ENCODE data around the gene WRAP73. TPM values are rescaled to one million over a fixed set of nuclear protein-coding genes. Genes with fewer than 3 reads are reported as not detected.
A peak's percentile ranks its signal among the peaks of the same experiment; 100 is the strongest.

The WRAP73 gene
- total RNA-seq, 1 donor from 2014 or later = 15.1 TPM

DNA sequence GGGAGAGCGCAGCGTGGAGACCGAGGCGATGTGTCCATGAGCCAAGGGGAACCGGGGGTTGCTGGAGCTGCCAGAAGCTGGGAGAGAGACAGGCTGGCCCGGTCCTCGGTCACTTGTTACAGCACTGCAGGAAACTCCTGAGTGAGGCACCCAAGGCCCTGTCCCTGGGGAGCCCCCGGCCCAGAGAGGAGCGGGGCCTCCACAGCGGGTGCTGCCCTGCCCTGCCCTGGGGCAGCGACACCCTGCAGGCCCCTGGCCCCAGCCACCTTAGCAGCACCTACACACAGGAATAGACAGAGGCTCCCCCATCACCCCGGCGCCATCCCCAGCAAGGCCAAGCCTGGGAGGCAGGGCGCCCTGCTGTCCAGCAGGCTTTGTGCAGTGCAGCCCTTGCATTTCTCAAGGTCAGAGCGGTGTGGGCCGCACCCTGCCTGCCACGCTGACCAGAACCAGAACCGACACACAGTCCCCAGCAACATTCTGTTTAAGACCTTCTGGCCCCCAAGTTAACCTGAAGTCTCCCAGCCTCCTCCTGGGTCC, 32.0 kb downstream of the WRAP73 start:
- DNase-seq (ENCODE audit: low spot score in 2 of 2) = no peak
- FAIRE-seq = no peak

GRCh38 chr1:3616861-3617260, 33.0 kb downstream of the WRAP73 start:
- FAIRE-seq = no peak
- DNase-seq (ENCODE audit: low spot score in 2 of 2) = no peak

DNA sequence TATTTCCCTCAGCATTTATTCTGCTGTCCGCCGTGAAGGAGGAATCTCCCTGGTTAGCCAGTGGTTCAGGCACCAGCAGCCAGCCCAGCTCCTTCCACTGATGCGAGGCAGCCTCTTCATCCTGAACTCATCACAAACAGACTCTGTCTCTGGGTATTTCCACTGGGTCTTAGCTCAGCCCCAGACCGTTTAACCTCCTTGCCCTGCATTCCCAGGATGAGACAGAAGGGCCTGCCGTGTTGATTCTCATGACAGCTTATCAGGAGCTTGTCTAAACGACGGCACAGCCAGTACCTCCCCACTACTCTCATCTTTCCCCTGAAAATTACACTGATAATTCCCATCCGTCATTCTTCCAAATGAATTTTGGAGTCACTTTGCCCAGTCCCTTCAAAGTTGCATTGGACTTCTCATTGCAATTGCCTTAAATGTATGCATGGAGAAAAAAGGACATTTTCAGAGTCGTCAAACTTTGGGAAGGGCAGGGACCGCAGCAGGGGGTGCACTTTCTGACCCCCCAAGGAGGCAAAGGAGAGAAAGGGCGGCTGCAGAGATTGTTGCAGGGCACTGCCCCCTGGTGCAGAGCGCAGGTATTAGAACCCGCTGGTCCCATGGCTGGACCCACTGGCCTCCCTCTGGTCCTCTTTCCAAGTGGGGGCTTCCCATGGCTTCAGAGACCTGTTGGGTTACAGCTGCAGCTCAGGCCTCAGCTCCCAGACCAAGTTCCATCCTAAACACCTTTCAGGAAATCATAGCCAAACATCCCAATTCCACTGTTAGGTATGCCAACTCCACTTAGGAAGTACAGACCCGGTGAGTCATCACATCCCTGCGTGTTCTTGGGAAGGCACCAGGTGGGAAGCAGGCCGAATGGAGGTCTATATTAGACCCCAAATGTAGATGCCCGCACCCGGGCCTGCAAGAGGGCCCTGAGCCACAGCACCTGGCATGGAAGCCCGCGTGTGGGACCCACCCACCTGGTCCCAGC, 34.9 kb downstream of the WRAP73 start:
- FAIRE-seq = no peak

DNA sequence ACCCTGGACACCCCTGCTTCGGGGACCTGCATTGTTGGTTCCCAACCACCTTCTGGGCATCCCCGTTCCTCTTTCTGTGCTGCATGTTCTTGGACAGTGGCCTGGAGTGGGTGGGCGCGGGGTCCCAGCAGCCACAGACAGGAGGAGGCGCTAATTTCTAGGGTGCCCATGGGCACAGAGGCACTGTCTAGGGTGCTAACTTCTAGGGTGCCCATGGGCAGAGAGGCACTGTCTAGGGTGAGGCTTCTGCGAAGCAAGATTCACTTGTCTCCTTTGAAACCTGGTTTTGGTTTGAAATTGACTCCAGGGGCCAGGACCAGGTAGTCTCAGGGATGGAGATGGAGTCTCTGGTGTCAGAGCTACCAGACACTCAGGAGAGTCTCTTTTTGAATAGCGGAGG, 37.8 kb downstream of the WRAP73 start:
- DNase-seq (ENCODE audit: low spot score in 2 of 2) (no peak), FAIRE-seq (no peak)

More for the DNA sequence above, 34.9 kb downstream of the WRAP73 start:
- DNase-seq (ENCODE audit: low spot score in 2 of 2) = no peak

GRCh38 chr1:3611170-3612019, 38.5 kb downstream of the WRAP73 start, which contains the start of gene MEGF6:
Gene MEGF6, minus strand, starts transcription at chr1:3611508. Its CDS starts 240 bp downstream, at chr1:3611268.
- FAIRE-seq (no peak), DNase-seq (ENCODE audit: low spot score in 2 of 2) (peak in 1 of 2 donors; percentile 78)

GRCh38 chr1:3610527-3611169, 39.3 kb downstream of the WRAP73 start:
- FAIRE-seq = no peak

DNA sequence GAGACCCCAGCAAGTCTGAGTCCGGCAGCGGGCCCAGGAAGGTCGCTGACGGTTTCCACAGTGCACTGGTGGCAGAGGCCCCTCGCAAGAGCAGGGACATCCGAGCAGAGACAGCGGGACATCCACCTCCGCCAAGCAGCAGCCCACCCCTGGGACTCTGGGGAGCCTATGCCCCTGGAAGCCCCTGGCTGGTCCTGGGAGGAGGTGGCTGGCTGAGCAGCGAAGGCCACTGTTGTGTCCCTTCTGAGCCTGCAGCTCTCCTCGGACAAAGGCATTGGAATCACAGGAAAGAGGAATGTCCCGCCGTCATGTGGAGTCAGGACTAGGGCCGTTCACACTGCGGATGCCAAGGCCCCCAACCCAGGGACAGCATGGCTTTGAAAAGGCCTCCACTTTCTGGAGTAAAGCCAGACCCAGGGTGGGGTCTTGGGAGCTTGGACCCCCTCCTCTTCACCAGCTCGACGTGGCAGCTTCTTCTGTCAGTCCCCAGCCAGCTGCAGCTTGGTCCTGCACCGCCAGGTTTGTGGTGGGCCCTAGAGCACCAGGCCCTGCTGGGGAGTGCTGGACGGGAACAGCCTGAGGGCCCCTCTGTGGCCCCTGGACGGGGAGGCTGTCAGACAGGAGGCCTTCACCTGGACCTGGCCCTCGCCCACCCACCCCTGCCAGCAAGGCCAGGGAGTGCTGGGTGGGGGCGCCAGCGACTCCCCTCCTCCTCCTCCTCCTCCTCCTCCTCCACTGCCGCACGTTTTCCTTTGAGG, 40.0 kb downstream of the WRAP73 start:
- FAIRE-seq (no peak), DNase-seq (ENCODE audit: low spot score in 2 of 2) (no peak)

More at GRCh38 chr1:3610527-3611169, 39.3 kb downstream of the WRAP73 start:
- no peak for DNase-seq (ENCODE audit: low spot score in 2 of 2)

- FAIRE-seq (no peak), DNase-seq (ENCODE audit: low spot score in 2 of 2) (no peak)
These were observed 40.7 kb downstream of the WRAP73 start for GRCh38 chr1:3609016-3609768.

DNA sequence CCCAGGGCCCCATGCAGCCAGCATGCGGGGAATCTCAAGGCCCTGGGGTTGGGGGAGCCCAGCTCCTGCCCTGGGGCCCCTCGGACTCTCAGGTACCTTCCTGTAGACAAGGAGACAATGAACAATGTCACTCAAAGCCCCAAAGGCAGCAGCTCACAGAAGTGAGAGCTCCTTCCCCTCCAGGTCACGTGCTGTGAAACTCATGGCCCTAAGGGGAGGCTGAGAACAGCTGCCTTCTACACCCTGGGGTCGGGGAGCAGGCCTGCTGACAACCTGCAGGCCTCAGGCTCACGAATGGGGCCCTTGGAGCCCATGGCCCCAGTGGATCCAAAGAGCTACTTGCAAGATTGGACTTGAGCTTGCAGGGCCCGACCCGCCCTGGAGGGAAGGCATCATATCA, 41.7 kb downstream of the WRAP73 start:
- DNase-seq (ENCODE audit: low spot score in 2 of 2) = no peak
- FAIRE-seq = no peak

DNA sequence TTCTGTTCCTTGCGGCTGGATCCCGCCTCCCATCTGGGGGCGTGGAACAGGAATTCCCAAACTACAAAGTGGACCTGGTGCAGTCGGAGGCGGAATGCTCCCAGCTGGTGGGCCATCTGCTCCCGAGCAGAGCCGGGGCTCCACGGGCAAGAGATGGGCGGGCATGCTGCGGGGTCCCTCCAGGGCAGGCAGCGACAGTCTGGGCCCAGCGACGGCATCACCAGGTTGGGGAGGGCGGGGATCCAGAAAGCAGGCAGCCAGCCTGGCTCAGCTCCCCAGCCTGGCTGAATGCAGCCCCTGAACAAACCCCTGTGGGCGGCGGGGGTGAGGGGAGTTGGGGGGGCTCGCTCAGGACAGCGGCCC, 42.2 kb downstream of the WRAP73 start:
- FAIRE-seq = no peak
- no peak for DNase-seq (ENCODE audit: low spot score in 2 of 2)

- no peak for FAIRE-seq
- DNase-seq (ENCODE audit: low spot score in 2 of 2) = no peak
These were observed 42.9 kb downstream of the WRAP73 start for GRCh38 chr1:3606779-3607702.

DNA sequence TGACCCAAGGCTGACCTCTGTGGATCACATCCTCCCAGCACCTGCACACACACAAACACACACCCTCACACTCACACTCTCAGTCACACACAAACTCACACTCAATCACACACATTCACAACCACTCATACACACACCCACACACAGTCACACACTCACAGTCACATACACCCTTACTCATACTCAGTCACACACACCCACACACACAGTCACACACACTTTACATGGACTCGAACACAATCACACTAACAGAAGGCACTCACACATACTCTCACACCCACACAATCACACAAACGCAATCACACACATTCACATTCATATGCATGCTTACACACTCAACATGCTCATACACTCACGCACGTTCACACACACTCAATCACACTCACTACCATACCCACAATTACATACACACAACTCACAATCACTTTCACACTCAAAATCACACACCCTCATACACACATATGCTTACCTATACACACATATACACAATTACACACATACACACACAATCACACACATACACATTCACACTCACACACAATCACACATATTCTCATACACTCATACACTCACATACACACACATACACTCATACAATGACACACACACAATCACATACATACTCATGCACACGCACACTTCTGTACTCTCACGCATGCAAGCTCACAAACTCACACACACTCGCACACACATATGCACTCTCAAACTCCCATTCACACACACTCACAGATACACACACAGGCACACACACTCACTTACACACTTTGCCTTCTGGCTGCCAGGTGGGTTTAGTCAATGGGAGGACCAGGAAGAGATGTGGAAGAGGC, 44.7 kb downstream of the WRAP73 start:
- no peak for FAIRE-seq
- no peak for DNase-seq (ENCODE audit: low spot score in 2 of 2)

GRCh38 chr1:3604468-3604974, 45.4 kb downstream of the WRAP73 start:
- no peak for FAIRE-seq
- DNase-seq (ENCODE audit: low spot score in 2 of 2) = no peak

- FAIRE-seq (no peak), DNase-seq (ENCODE audit: low spot score in 2 of 2) (no peak)
These were observed 46.1 kb downstream of the WRAP73 start for GRCh38 chr1:3603571-3604467.

- DNase-seq (ENCODE audit: low spot score in 2 of 2) = no peak
- FAIRE-seq = no peak
These were observed 46.7 kb downstream of the WRAP73 start for GRCh38 chr1:3603156-3603555.

- FAIRE-seq (no peak), DNase-seq (ENCODE audit: low spot score in 2 of 2) (no peak)
These were observed 47.5 kb downstream of the WRAP73 start for GRCh38 chr1:3602375-3602774.

All from frontal cortex (tissue), 4 donors.